ENCODE data around the gene MEIS1.

MEIS1 gene

GRCh38 chr2:66563473-66563872, 128.5 kb downstream of the MEIS1 start:
- Histone ChIP-seq H3K9ac (ENCODE audit: low read length) (no peak overlapping the region), H2BK15ac (ENCODE audit: low read depth, poor library complexity, severe bottlenecking) (no peak overlapping the region), H3K27ac (ENCODE audit: low read length, poor library complexity, severe bottlenecking) (no peak overlapping the region), H2AK5ac (ENCODE audit: low read length, severe bottlenecking) (no peak overlapping the region), H3K4me2 (ENCODE audit: low read length, poor library complexity, severe bottlenecking) (no peak overlapping the region), H2BK12ac (ENCODE audit: low read length in 2 of 2) (no peak overlapping the region), H3K14ac (ENCODE audit: low read length in 2 of 2) (no peak overlapping the region), H3K36me3 (ENCODE audit: control insufficient read depth in 1 of 2, insufficient read depth in 2 of 2, low read depth in 1 of 2, low read length in 2 of 2) (peaks cover 0 to 14% of the 10 kb centered on the region in 2 experiments), H3K9me3 (ENCODE audit: control insufficient read depth, low read length) (no peaks in the 10 kb centered on the region), H3K4me3 (ENCODE audit: insufficient read depth in 1 of 2, low read depth in 1 of 2, low read length in 2 of 2) (no peak overlapping the region), H3K27me3 (ENCODE audit: control insufficient read depth in 1 of 2, insufficient read depth in 1 of 2, low read length in 2 of 2) (no peaks in the 10 kb centered on the region), H2BK120ac (ENCODE audit: low read depth, low read length) (no peak overlapping the region), H2BK5ac (ENCODE audit: low read depth, low read length, poor library complexity, severe bottlenecking) (no peak overlapping the region), H4K8ac (ENCODE audit: low read length) (no peak overlapping the region), H2AFZ (ENCODE audit: low read depth, low read length) (no peak overlapping the region), H3K4me1 (ENCODE audit: control insufficient read depth, insufficient read depth, low read depth, low read length) (peaks cover 1% of the 10 kb centered on the region), H3K23ac (ENCODE audit: low read length in 2 of 2) (no peak overlapping the region), H3K18ac (ENCODE audit: low read depth in 1 of 2, low read length in 2 of 2) (no peak overlapping the region), H3K4ac (ENCODE audit: low read depth in 1 of 2, low read length in 2 of 2) (no peak overlapping the region), H3K79me1 (replicated peaks; ENCODE audit: low read length, poor library complexity, severe bottlenecking) (no peaks in the 10 kb centered on the region), H4K91ac (ENCODE audit: low read length) (no peak overlapping the region)
- no peak for DNase-seq
- WGBS: no CpG with 5 or more reads among the region's 1 CpG

GRCh38 chr2:66565291-66565690, 130.4 kb downstream of the MEIS1 start:
- Histone ChIP-seq H3K18ac (ENCODE audit: low read depth in 1 of 2, low read length in 2 of 2) (no peak overlapping the region), H2BK12ac (ENCODE audit: low read length in 2 of 2) (no peak overlapping the region), H2AK5ac (ENCODE audit: low read length, severe bottlenecking) (no peak overlapping the region), H3K4me3 (ENCODE audit: insufficient read depth in 1 of 2, low read depth in 1 of 2, low read length in 2 of 2) (no peak overlapping the region), H3K79me1 (replicated peaks; ENCODE audit: low read length, poor library complexity, severe bottlenecking) (no peaks in the 10 kb centered on the region), H3K23ac (ENCODE audit: low read length in 2 of 2) (no peak overlapping the region), H3K36me3 (ENCODE audit: control insufficient read depth in 1 of 2, insufficient read depth in 2 of 2, low read depth in 1 of 2, low read length in 2 of 2) (peaks cover 0 to 24% of the 10 kb centered on the region in 2 experiments), H4K91ac (ENCODE audit: low read length) (no peak overlapping the region), H3K9me3 (ENCODE audit: control insufficient read depth, low read length) (no peaks in the 10 kb centered on the region), H3K9ac (ENCODE audit: low read length) (no peak overlapping the region), H3K4me1 (ENCODE audit: control insufficient read depth, insufficient read depth, low read depth, low read length) (peaks cover 1% of the 10 kb centered on the region), H2BK15ac (ENCODE audit: low read depth, poor library complexity, severe bottlenecking) (no peak overlapping the region), H3K27ac (ENCODE audit: low read length, poor library complexity, severe bottlenecking) (no peak overlapping the region), H3K14ac (ENCODE audit: low read length in 2 of 2) (no peak overlapping the region), H3K27me3 (ENCODE audit: control insufficient read depth in 1 of 2, insufficient read depth in 1 of 2, low read length in 2 of 2) (no peaks in the 10 kb centered on the region), H3K4ac (ENCODE audit: low read depth in 1 of 2, low read length in 2 of 2) (no peak overlapping the region), H2AFZ (ENCODE audit: low read depth, low read length) (no peak overlapping the region), H3K4me2 (ENCODE audit: low read length, poor library complexity, severe bottlenecking) (no peak overlapping the region), H2BK5ac (ENCODE audit: low read depth, low read length, poor library complexity, severe bottlenecking) (no peak overlapping the region), H4K8ac (ENCODE audit: low read length) (no peak overlapping the region), H2BK120ac (ENCODE audit: low read depth, low read length) (no peak overlapping the region)
- WGBS: 83% methylated on average over 1 of the region's 1 CpG
- no peak for DNase-seq

GRCh38 chr2:66566726-66567399, 131.9 kb downstream of the MEIS1 start:
- H3K27me3 ChIP-seq (ENCODE audit: control insufficient read depth in 1 of 2, insufficient read depth in 1 of 2, low read length in 2 of 2): no peaks in the 10 kb centered on the region
- H3K4ac ChIP-seq (ENCODE audit: low read depth in 1 of 2, low read length in 2 of 2): no peak overlapping the region
- H4K8ac ChIP-seq (ENCODE audit: low read length): no peak overlapping the region
- no peak overlapping the region for H3K14ac ChIP-seq (ENCODE audit: low read length in 2 of 2)
- 55% methylated on average over 2 of the region's 2 CpGs for WGBS
- H4K91ac ChIP-seq (ENCODE audit: low read length): no peak overlapping the region
- no peaks in the 10 kb centered on the region for H3K79me1 ChIP-seq (replicated peaks; ENCODE audit: low read length, poor library complexity, severe bottlenecking)
- H2BK5ac ChIP-seq (ENCODE audit: low read depth, low read length, poor library complexity, severe bottlenecking): no peak overlapping the region
- H3K4me2 ChIP-seq (ENCODE audit: low read length, poor library complexity, severe bottlenecking): no peak overlapping the region
- no peak overlapping the region for H3K4me3 ChIP-seq (ENCODE audit: insufficient read depth in 1 of 2, low read depth in 1 of 2, low read length in 2 of 2)
- no peak overlapping the region for H2AFZ ChIP-seq (ENCODE audit: low read depth, low read length)
- H2BK15ac ChIP-seq (ENCODE audit: low read depth, poor library complexity, severe bottlenecking): no peak overlapping the region
- H3K9me3 ChIP-seq (ENCODE audit: control insufficient read depth, low read length): no peaks in the 10 kb centered on the region
- H3K9ac ChIP-seq (ENCODE audit: low read length): no peak overlapping the region
- no peak for DNase-seq
- H2BK12ac ChIP-seq (ENCODE audit: low read length in 2 of 2): no peak overlapping the region
- H2AK5ac ChIP-seq (ENCODE audit: low read length, severe bottlenecking): no peak overlapping the region
- no peak overlapping the region for H3K23ac ChIP-seq (ENCODE audit: low read length in 2 of 2)
- peaks cover 0 to 35% of the 10 kb centered on the region in 2 experiments for H3K36me3 ChIP-seq (ENCODE audit: control insufficient read depth in 1 of 2, insufficient read depth in 2 of 2, low read depth in 1 of 2, low read length in 2 of 2)
- H3K18ac ChIP-seq (ENCODE audit: low read depth in 1 of 2, low read length in 2 of 2): peak overlapping the region in 1 of 2 experiments; percentile 57
- H3K27ac ChIP-seq (ENCODE audit: low read length, poor library complexity, severe bottlenecking): no peak overlapping the region
- H3K4me1 ChIP-seq (ENCODE audit: control insufficient read depth, insufficient read depth, low read depth, low read length): no peaks in the 10 kb centered on the region
- H2BK120ac ChIP-seq (ENCODE audit: low read depth, low read length): no peak overlapping the region

GRCh38 chr2:66567729-66568128, 132.8 kb downstream of the MEIS1 start:
- Histone ChIP-seq H3K4ac (ENCODE audit: low read depth in 1 of 2, low read length in 2 of 2) (no peak overlapping the region), H3K23ac (ENCODE audit: low read length in 2 of 2) (no peak overlapping the region), H3K4me3 (ENCODE audit: insufficient read depth in 1 of 2, low read depth in 1 of 2, low read length in 2 of 2) (no peak overlapping the region), H3K14ac (ENCODE audit: low read length in 2 of 2) (no peak overlapping the region), H3K36me3 (ENCODE audit: control insufficient read depth in 1 of 2, insufficient read depth in 2 of 2, low read depth in 1 of 2, low read length in 2 of 2) (peaks cover 0 to 38% of the 10 kb centered on the region in 2 experiments), H2BK12ac (ENCODE audit: low read length in 2 of 2) (no peak overlapping the region), H2AK5ac (ENCODE audit: low read length, severe bottlenecking) (no peak overlapping the region), H4K8ac (ENCODE audit: low read length) (no peak overlapping the region), H3K9ac (ENCODE audit: low read length) (no peak overlapping the region), H3K27ac (ENCODE audit: low read length, poor library complexity, severe bottlenecking) (no peak overlapping the region), H3K79me1 (replicated peaks; ENCODE audit: low read length, poor library complexity, severe bottlenecking) (no peaks in the 10 kb centered on the region), H3K18ac (ENCODE audit: low read depth in 1 of 2, low read length in 2 of 2) (no peak overlapping the region), H3K9me3 (ENCODE audit: control insufficient read depth, low read length) (no peaks in the 10 kb centered on the region), H2BK120ac (ENCODE audit: low read depth, low read length) (no peak overlapping the region), H2AFZ (ENCODE audit: low read depth, low read length) (no peak overlapping the region), H3K27me3 (ENCODE audit: control insufficient read depth in 1 of 2, insufficient read depth in 1 of 2, low read length in 2 of 2) (no peaks in the 10 kb centered on the region), H2BK15ac (ENCODE audit: low read depth, poor library complexity, severe bottlenecking) (no peak overlapping the region), H4K91ac (ENCODE audit: low read length) (no peak overlapping the region), H2BK5ac (ENCODE audit: low read depth, low read length, poor library complexity, severe bottlenecking) (no peak overlapping the region), H3K4me1 (ENCODE audit: control insufficient read depth, insufficient read depth, low read depth, low read length) (no peaks in the 10 kb centered on the region), H3K4me2 (ENCODE audit: low read length, poor library complexity, severe bottlenecking) (no peak overlapping the region)
- no peak for DNase-seq
- no CpG with 5 or more reads among the region's 2 CpGs for WGBS
